Omental fat pad (tissue), 4 donors: ENCODE results near the gene CTNND2. TPM values are rescaled to one million over a fixed set of nuclear protein-coding genes. Genes with fewer than 3 reads are reported as not detected.

Source experiments
- ATAC-seq: fragments of 150-250 bp; one replicate; pipeline ENCODE4 v1.9.1; 2016; ENCODE audit warnings: mild to moderate bottlenecking, moderate library complexity; ENCODE audit not compliant: low FRiP score
- DNase-seq: peaks from one replicate; pipeline ENCODE4 v3.0.0-alpha.2; 2019; ENCODE audit warnings: low spot score
- total RNA-seq, 4 donors: library from RNA; depleted of rRNA; stranded (reverse); fragments of >200 nt; gene quantifications; one replicate each; pipeline ENCODE4 v1.1.0, GENCODE V29; 2016
- TF ChIP-seq, protein P1 (sequence below), 3 donors: fragments of 450-650 bp; IDR thresholded peaks; one replicate each; pipeline ENCODE4 v1.5.1; 2016 to 2017; ENCODE audit warnings: antibody characterized with exemption in 3 of 3, mild to moderate bottlenecking in 3 of 3, moderate library complexity in 2 of 3

CTNND2 gene
- total RNA-seq, 4 donors from 2014 or later: 0.16 to 1.3 (median 0.64) TPM

DNA sequence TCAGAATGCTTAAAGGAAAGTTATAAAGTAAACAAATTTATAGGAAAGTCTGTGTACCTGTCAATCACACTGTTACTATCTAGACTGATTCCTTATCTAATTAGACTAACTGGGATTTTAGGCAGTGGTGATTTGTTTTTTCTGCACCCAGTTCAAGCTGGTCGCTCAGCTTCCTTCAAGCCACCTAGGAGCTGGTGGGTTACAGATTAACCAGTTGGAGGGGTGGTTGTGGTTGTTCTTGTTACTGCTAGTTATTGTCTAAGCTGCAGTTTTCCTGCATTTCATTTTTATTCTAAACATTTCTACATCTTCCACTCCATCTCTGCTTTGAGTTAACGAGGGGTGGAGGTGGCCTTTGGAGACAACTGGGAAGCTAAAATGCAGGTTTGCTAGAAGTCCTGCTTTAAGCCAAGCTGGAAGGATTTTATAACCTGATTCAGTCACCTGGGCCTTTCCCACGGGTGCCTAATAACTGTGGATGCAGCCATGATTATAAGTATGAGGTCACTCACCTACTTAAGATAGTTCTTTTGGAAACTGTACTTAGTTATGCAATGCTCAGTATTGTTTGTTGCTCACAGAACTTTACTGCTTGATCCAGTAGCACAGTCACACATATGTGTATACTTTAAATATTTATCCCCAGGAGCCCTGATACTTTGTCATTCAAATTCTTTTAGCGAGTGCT, 839.3 kb downstream of the CTNND2 start:
- DNase-seq (no peak), ATAC-seq (no peak)
- TF ChIP-seq, protein P1, sequence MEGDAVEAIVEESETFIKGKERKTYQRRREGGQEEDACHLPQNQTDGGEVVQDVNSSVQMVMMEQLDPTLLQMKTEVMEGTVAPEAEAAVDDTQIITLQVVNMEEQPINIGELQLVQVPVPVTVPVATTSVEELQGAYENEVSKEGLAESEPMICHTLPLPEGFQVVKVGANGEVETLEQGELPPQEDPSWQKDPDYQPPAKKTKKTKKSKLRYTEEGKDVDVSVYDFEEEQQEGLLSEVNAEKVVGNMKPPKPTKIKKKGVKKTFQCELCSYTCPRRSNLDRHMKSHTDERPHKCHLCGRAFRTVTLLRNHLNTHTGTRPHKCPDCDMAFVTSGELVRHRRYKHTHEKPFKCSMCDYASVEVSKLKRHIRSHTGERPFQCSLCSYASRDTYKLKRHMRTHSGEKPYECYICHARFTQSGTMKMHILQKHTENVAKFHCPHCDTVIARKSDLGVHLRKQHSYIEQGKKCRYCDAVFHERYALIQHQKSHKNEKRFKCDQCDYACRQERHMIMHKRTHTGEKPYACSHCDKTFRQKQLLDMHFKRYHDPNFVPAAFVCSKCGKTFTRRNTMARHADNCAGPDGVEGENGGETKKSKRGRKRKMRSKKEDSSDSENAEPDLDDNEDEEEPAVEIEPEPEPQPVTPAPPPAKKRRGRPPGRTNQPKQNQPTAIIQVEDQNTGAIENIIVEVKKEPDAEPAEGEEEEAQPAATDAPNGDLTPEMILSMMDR (IDR thresholded peaks at IDR 0.05): no peak

DNA sequence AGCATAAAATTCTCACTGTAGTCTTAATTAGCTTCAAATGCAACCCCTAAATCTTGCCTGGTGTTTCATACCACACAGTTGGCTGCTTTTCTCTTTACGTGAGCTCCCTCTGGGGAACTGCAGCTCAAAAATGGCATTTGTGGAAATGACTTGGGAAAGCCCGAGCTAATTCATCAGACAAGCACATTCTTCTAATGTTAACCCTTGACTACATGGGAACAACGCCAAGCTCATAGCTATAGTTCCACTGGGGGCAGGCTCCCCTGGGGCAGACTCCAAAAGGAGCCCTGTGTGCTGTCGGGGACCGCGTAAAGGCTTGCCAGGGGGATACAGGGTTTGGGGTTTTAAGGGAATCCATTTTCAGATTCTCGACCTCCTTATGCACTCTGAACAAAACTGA, 841.8 kb downstream of the CTNND2 start:
- TF ChIP-seq, protein P1 (IDR thresholded peaks at IDR 0.05): no peak
- no peak for ATAC-seq
- no peak for DNase-seq

DNA sequence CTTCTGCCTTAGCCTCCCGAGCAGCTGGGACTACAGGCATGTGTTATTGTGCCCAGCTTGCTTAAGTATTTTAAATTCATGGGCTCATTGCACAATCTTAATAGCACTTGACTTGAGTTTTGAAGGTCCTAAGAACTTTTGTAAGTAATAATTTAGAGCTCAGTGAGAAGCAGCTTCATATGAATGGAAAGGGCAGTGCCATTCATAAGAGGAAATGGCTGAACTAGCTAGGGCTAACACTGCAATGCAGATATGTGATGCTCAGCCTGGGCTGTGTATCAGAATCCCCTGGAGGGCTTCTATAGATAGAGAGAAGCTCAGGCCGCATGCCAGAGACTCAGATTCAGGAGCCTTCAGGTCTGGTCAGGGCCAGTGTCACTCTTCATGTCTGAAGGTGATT, 847.7 kb downstream of the CTNND2 start:
- DNase-seq: no peak
- TF ChIP-seq, protein P1 (IDR thresholded peaks at IDR 0.05): no peak
- no peak for ATAC-seq

DNA sequence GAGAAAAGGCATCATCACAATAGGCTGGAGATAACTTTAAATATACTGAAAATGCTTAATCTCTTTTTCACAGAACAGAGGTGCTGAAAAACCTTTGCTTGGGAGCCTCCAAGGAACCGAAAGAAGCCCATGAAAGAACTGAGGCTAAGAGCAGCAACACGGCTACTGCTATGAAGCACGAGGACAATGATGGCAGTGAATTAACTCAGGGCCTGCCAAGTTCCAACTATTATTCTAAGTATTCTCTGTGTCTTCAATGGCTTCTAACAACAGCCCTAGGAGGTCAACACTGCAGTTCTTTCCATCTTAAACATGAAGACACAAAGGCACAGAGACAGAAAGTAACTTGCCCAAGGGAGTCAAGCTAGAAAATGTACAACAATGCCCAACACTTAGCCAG, 850.2 kb downstream of the CTNND2 start:
- DNase-seq (no peak), ATAC-seq (no peak)
- TF ChIP-seq, protein P1 (IDR thresholded peaks at IDR 0.05): no peak

DNA sequence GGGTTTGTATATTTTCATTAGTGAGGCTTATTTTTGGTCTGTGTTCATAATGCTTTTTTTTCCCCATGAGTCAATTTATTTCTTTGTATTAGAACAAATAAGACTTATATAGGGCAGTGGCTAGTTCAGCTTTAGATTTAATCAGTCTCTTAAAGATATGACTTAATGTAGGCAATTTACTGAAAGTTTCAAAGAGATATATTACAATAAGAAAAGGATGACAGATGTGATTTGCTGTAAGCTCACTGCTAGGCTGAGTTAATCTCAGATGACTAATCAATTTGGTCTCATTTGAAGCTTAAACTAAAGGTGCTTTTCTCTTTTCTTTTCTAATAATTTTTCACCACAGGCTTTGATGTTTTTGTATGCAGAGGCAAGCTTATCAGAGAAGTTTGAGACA, 851.4 kb downstream of the CTNND2 start:
- TF ChIP-seq, protein P1 (IDR thresholded peaks at IDR 0.05): no peak
- ATAC-seq (no peak), DNase-seq (no peak)

DNA sequence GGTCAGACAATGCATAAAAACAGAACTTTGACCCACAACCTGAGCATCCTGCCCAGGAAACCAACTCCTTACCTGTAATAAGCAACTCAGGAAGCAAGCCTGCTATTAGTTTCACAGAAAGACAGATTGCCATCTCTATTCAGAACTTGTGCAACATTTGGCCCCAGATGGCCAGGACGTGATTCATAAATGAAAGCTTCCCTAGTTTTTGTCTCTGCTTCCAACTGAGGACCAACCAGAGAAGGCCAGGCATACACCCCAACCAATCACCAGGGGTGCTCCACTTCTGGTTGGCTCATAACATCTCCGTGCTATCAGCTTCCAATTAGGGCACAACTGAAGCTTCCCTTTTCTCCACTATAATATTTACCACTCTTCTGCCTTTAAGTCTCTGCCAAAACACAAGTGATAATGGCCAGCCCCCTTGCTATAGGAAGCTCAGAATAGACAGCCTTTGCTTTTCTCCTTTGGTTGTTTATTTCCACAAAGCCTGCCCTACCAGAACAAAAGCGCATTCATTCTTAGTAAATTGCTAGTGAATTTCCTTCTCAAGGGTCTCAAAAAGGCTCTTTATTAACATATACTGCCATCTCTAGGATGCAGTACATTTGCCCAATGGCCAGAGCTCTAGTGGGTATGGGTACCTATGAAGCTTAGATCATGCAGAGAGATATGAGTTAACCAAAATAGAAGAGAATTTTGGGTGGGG, 853.5 kb downstream of the CTNND2 start:
- ATAC-seq: no peak
- TF ChIP-seq, protein P1 (IDR thresholded peaks at IDR 0.05): no peak
- no peak for DNase-seq

DNA sequence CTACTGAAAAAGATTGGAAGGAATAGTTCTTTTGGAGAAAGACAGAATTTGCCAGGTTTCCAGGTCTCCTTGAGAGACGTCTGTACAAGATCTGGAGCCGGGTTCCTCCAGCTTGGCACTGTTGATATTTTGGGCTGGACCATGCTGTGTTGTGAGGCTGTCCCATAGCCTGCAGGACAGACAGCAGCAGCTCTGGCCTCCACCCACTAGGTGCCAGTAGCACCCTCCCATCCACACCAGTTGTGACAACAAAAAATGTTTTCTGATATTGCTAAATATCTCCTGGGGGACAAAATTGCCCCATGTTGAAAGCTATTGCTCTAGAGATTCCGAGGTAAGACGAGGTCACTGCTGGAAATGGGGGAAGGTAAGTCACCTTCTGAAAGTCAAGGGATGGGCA, 855.5 kb downstream of the CTNND2 start:
- TF ChIP-seq, protein P1 (IDR thresholded peaks at IDR 0.05): no peak
- DNase-seq (no peak), ATAC-seq (no peak)
